Measurements from ENCODE around the gene SKA2. TPM values are rescaled to one million over a fixed set of nuclear protein-coding genes. Genes with fewer than 3 reads are reported as not detected.

SKA2 gene
- 22.0 and 37.4 TPM in 2 replicates for total RNA-seq

GRCh38 chr17:59154721-59155438, at the start of gene SKA2:
Gene SKA2, minus strand, starts transcription at chr17:59155186. Its CDS starts 23 bp downstream, at chr17:59155163.

GRCh38 chr17:59155439-59156177, 622 bp upstream of the SKA2 start, which contains the start of gene PRR11:
Gene PRR11, plus strand, starts transcription at chr17:59155746. Its CDS starts 14,007 bp downstream, at chr17:59169753.

GRCh38 chr17:59106463-59107305, 48.3 kb downstream of the SKA2 start, which contains the start of gene TRIM37:
Gene TRIM37, minus strand, starts transcription at chr17:59106880. Its CDS starts 419 bp downstream, at chr17:59106461.

Other genes with a start within 250 kb of the SKA2 start
- gene TRIM37, start 48.3 kb downstream of the SKA2 start, total RNA-seq, result 26.0 and 37.7 TPM in 2 replicates
- gene PRR11, start 560 bp upstream of the SKA2 start, total RNA-seq, result 5.1 and 11.3 TPM in 2 replicates
- gene SMG8, start 54.8 kb upstream of the SKA2 start, total RNA-seq, result 12.2 and 13.2 TPM in 2 replicates
- 0.18 TPM in 1 of 2 replicates, not detected in the other for gene GDPD1, start 65.3 kb upstream of the SKA2 start, total RNA-seq
- 3.1 and 10.2 TPM in 2 replicates for gene YPEL2, start 176.5 kb upstream of the SKA2 start, total RNA-seq